Astrocyte of the hippocampus (primary cell): ENCODE data around the gene GRK3.
A peak's percentile ranks its signal among the peaks of the same experiment; 100 is the strongest.

Experiments used
- DNase-seq: peaks from one replicate; pipeline ENCODE4 v3.0.0; 2011; ENCODE audit warnings: low read depth, low spot score

Gene GRK3

DNA sequence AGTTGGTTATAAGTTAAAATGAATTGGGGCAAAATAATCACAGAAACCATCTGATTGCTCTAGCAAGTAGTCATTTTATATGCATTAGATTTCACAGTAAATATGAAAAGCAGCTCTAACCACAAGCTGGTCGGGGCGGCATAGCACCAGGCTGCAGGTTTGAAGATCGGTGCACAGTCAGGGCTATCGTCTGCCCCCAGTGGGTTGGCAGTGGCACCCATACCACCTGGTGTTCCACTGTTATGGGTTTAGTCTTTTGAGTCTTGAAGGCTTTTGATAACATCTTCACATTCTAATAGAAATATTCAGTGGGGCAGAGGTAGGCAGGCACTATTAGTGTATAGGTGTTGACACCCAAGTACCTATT is 62.1 kb downstream of the GRK3 start:
- no peak for DNase-seq

DNA sequence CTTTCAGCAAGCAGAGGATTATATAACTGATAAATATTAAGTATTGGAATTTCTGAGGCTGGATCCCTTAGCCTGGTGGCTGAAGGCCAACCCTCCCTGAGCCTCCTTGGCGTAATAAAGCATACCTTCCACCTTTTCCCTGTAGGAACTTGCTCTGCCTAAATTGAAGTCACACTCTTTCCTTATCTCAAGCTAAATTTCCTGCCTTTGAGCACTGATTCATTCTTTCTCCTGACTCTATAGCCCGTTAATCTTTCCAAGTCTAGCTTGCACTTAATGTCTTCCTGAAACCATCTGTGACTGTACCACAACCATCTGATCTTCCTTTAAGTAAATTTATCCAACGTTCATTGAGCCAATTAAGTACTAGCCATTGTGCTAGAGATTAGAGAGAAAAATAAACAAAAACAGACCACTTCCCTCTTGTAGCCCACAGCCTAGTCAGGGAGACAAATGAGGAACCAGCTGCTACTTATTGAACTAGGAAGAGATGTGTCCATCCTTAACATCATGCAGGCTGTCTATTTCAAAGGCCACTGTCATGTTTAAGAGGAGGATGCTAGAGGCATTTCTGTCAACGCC is 62.9 kb downstream of the GRK3 start:
- DNase-seq, result no peak

- no peak for DNase-seq
These were observed 64.0 kb downstream of the GRK3 start for GRCh38 chr22:25628494-25628893.

DNA sequence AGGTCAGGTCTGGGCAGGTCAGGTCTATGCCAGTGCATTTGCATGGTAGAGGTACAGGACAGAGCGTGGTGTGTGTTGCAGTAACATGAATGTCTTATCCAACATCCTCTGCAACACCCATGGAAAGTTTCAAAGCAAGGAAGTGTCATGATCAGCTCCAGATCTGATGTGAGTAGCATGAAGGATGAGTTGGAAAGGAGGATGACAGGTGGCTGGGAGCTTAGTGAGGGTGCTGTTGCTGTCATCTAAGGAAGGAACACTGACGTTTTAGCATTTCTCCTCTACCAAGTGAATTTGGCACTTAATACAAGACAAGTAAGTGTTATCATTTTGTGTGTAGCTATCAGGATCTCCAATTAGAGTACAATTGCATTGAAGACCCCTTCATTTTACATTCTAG is 65.1 kb downstream of the GRK3 start:
- DNase-seq, result no peak

DNA sequence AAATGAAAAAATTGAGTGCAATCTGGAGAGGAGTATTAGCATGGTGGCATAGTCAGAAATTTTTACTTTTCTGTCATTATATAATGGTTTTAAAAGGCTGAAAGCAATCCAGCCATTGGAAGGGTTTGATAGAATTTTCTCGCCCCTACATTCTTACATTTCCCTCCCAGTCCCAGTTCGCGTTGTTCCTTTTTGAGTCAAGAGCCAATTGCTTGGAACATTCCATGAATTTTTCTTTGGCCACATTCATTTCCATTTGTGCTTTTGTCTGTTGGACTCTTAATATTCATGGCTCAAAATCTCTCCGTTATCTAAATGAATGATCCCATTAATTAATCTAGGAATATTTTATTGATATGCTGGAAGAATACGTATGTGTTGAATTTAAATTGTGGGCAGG is 66.0 kb downstream of the GRK3 start:
- DNase-seq, result peak; percentile 73

- no peak for DNase-seq
These were observed 71.8 kb downstream of the GRK3 start for GRCh38 chr22:25636323-25636722.

DNA sequence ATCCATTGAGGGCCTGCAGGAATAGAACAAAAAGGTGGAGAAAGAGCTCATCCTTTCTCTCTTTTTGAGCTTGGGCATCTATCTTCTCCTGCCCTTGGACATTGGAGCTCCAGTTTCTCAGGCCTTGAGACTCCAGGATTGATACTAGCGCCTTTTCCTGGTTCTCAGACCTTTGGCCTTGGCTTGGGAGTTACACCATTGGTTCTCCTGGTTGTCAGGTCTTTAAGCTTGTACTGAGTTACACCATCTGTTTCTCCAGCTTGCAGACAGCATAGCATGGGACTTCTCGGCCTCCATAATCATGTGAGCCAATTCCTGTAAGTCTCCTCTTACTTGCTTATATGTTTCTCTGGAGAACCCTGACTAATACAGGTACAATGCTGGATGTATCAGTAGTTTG is 72.6 kb downstream of the GRK3 start:
- no peak for DNase-seq

GRCh38 chr22:25637672-25638071 is 73.2 kb downstream of the GRK3 start:
- DNase-seq, result no peak

DNA sequence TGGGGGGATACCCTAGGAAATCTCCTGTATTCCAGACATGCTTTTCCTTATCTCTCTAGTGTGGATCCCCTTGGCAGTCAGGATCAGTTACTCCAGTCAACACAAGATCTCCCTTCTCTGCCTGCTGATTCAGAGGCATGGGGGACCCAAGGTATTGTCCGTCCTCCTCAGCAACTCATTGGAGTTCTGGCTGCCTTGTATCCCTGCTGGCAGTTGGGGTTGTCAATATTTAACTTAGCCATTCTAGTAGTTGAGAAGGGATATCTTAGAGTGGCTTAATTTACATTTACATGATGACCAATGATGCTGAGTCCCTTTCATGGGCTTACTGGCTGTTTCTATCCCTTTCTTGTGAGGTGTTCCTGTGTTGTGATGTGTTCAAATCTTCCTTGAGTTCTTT is 74.2 kb downstream of the GRK3 start:
- no peak for DNase-seq

- DNase-seq, result no peak
These were observed 77.2 kb downstream of the GRK3 start for GRCh38 chr22:25641650-25642049.

DNA sequence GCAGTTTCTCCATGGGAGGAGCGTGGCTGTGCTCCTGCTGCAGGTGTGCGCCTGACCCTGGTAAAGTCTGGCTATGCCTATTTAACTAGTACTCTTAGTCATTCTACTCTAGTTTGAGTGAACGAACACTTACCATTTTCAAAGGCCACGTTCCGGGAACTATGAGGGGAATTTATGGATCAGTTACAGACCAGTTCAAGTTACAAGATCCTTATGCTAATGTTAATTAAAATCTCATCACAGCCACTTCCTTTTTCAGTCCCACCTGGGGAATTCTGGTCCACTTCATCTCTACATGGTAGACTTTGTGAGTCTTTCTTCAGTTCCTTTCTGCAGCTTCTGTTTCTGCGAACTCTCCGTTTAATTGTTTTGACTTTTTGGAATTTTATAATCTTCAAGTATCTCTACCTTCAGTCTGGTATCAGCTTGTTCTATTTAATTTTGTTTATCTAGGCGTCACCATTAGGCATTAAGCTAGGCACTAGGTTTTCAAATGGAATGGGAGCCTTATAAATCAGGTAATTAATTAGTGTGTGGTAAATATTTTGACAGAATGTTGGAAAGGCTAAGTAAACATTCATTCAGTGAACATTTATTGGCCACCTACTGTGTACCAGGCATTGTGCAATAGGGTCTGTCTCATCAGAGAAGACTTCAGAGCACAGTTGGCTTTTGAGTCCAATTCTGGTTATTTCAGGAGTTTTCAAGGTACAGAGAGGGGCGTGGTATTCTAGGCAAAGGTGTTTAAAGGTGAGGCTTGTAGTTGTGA is 78.9 kb downstream of the GRK3 start:
- no peak for DNase-seq

DNA sequence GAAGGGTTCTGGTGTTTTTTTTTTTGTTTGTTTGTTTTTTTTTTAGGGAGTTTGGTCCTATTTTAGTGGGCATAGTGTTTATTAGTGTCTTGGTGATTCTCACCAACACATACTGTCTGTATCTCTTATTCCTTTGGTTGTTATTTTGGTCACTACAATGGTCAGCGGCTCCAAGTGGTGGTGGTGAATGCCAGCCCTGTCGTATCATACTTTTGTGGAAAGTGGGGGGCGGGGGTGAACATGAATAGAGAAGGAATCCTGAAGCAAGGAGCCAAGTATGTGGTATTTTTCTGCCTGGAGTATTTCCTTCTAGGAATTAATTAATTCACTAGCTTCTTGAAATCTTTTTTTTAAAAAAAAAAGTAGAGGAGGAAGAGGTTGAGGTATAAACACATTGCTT is 79.6 kb downstream of the GRK3 start:
- DNase-seq, result peak; percentile 84

- DNase-seq, result peak; percentile 45
These were observed 80.8 kb downstream of the GRK3 start for GRCh38 chr22:25645266-25645665.

DNA sequence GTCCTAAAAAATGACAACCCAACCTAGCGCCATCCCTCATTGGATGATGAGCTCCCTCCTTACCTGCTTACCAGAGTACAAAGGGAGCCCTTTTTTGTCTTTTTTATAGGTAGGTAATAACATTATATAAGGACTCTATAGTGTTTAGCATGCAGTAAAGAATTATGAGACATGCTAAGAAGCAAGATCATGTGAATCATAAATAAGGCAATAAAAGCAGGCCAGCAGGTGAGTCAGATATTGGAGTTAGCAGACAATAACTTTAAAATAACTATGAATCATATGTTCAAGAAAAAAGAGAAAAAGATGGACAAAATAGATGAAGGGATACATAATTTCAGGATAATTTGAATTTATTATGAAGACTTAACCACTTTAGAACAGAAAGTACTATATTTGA is 81.5 kb downstream of the GRK3 start:
- no peak for DNase-seq

- no peak for DNase-seq
These were observed 86.4 kb downstream of the GRK3 start for GRCh38 chr22:25650833-25651232.

DNA sequence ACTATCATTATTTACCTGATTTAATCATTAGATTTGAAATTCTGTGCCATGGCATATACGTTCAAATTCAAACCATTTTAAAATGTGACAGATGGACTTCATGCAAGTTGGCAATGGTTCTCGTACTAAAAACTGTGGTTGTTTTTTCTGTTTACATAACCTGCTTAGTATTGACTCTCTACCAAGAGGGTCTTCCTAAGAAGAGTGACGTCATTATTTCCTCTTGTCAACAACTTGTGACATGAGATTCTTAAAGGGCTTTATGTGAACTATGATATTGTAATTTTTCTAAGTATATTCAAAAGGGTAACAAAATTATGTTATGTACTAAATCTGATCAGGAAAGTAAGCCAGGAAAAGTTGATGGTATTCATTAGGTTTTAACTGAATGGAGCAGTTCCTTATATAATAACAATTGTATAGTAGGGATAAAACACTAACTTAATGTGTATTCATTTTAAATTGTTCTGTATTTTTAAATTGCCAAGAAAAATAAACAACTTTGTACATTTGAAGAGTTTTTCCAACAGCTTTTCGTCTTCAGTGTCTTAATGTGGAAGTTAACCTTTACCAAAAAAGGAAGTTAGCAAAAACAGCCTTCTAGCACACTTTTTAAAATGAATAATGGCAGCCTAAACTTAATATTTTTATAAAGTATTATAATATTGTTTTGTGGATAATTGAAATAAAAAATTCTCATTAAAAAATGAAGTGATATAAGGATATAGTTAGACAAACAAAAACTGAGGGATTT is 87.0 kb downstream of the GRK3 start:
- DNase-seq, result no peak

DNA sequence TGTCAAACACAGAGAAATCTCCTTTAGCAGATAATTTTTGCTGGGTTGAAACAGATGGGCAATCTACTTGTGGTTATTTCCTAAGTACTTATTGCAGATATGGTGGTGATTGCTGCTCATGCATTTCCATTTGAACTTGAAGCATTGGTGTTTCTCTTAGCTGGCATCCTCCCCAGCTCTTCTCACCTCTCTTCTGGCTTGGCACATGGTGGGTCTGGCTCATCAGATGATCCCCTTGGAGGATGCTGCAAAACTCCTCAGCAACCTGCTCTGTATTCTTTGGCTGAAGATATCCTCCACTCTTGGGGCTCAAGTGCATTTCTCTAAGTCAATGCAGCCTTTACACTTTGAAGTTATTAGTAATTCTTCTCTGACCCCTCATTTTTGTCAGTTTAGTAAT is 90.2 kb downstream of the GRK3 start:
- no peak for DNase-seq

DNA sequence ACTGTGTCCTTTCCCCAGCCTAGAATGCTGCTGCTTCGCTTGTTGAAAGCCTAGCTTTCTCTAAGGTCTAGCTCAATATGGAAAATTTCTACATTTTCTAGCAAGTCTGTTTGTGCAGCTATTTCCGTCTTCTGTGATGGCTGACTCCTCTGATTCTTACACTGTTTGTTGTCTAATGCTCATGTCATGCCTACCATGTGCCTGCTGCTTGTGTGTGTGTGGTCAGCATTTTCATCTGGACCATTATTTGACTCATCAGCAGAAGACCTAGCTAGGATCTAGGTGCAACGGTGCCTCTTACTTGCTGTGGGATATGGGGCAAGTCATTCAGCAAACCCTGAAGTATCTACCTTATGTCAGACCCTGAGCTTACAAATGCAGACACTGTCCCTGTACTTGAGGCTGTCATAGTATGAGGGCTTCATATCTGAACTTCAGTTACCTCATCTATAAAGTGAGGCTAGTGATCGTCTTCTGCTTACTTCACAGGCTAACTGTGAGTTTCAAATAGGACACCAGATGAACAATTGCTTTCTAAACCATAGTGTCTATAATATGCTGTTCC is 91.0 kb downstream of the GRK3 start:
- DNase-seq, result no peak

- DNase-seq, result no peak
These were observed 92.2 kb downstream of the GRK3 start for GRCh38 chr22:25656724-25657123.

GRCh38 chr22:25658633-25659032 is 94.2 kb downstream of the GRK3 start:
- no peak for DNase-seq

DNA sequence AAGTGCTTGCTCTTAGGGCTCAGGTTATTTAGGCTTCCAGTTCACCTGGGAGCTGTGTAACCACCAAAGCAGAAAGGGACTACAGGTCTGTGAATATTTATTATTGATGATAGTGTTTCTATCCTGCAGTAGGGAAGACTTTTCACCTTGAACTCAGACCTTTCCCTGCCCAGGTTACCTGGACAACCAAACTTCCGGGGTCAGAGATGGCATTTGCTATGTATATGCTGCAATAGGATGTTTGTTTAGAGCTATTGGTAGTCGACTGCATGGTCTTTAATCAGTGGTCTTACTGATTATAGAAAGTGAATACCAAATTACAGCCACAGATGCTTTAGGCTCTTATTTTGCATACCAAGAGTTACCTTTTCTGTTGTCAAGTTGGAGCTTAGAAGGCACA is 94.9 kb downstream of the GRK3 start:
- no peak for DNase-seq

DNA sequence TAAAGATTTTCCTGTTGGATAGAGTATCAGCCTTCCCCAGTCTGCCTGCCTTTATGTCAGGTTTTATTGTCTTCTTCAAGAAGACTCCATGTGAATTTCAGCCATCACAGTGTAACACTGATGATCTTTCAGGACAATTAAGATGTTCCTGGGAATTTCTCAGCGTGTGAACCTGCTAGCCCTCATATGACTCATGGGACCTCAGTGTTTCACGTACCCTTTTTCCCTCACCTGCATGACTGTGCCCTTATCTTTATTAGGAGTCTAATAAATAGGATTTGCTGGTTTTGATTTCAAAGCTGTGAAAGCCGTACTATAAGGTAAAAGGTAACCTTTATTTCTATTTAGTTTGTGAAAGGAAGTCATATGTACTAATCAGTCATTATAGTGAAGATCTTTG is 95.9 kb downstream of the GRK3 start:
- DNase-seq, result no peak

- no peak for DNase-seq
These were observed 96.6 kb downstream of the GRK3 start for GRCh38 chr22:25661073-25661472.
